Measurements from ENCODE around the gene PLCD4. TPM values are rescaled to one million over a fixed set of nuclear protein-coding genes. Genes with fewer than 3 reads are reported as not detected.
A peak's percentile ranks its signal among the peaks of the same experiment; 100 is the strongest.

PLCD4 gene
- total and polyA plus RNA-seq, 2 donors from 2014 or later: 11.0 to 30.4 TPM

DNA sequence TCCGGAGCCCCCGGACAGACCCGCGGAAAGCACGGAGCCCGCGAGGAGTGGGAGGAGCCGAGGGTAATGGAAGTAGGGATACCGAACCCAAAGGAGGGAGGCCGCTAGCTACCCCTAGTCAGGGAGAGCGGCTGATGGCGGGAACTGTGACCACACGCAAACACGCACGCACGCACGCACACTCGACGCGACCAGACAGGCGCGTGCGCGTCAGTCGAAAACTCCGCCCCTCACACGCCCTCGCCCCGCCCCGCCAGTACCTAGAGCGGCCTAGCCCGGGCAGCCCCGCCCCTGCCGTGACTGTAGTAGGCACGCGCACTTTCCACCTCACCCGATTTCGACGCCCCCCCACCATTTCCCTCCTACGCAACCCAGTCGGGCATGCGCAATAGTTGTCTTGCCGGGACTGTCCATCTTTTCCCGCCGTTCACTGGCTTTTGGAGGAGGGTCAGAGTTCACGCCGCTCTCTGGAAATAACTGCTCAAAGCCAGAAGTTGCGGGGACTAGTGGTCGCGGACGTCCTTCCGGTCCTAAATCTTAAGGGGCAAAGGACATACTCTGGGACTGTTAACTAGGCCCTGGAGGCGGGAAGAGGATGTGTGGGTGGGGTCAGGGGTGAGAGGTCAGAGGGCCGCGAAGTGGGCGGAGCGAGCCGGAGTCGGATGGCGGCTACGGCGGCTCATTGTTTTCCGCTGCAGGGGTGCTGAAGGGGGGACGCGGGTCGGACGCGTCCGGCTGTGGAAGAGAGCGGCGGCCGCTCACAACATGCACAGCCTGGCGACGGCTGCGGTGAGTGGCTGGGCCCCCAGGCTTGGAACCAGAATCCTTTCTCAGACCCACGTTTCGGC lies 39.3 kb upstream of the PLCD4 start, which contains the start of the genes CNOT9 and USP37:
TSS of gene CNOT9 (plus strand) at position 650 of the 848 bp plus-strand sequence. CDS start at position 766, 116 bp downstream.
TSS of gene USP37 (minus strand) at position 162 of the 848 bp plus-strand sequence. CDS start 9,698 bp downstream, outside the sequence.
- TF ChIP-seq, protein P1, sequence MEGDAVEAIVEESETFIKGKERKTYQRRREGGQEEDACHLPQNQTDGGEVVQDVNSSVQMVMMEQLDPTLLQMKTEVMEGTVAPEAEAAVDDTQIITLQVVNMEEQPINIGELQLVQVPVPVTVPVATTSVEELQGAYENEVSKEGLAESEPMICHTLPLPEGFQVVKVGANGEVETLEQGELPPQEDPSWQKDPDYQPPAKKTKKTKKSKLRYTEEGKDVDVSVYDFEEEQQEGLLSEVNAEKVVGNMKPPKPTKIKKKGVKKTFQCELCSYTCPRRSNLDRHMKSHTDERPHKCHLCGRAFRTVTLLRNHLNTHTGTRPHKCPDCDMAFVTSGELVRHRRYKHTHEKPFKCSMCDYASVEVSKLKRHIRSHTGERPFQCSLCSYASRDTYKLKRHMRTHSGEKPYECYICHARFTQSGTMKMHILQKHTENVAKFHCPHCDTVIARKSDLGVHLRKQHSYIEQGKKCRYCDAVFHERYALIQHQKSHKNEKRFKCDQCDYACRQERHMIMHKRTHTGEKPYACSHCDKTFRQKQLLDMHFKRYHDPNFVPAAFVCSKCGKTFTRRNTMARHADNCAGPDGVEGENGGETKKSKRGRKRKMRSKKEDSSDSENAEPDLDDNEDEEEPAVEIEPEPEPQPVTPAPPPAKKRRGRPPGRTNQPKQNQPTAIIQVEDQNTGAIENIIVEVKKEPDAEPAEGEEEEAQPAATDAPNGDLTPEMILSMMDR (IDR thresholded peaks at IDR 0.05; ENCODE audit: borderline replicate concordance, extremely low read depth, insufficient read depth): no peak
- intact Hi-C loops (cut with DNase I): no loop called here
- peak; percentile 99 to 100 (median 100) for DNase-seq

DNA sequence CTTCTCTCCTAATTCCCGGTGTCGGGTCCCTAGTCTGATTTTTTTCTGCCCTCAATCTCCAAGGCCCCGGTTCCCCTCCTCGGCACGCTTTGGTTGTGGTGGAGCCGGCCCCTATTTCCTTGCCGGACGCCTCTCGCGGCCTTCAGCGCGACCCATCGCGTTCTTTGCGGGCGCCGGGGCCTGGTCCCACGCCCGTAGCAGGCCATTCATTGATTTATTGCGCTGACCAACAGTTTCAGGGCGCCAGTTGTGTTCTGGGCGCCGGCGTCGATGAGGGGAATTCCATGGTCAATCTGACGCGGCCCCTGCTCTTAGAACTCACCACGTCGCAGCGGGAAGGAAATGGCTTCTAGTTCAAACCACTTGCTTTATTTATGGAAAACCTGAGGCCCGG lies 38.7 kb upstream of the PLCD4 start:
- H3K9me3 ChIP-seq (ENCODE audit: control insufficient read depth in 2 of 3, insufficient read depth in 1 of 3, low read length in 3 of 3): no peaks in the 10 kb centered on the region
- H3K9ac ChIP-seq (ENCODE audit: low read length in 3 of 3): peak overlapping the region; percentile 75 to 94 (median 79)
- H3K4me1 ChIP-seq (ENCODE audit: control insufficient read depth in 2 of 3, insufficient read depth in 2 of 3, low read depth in 1 of 3, low read length in 3 of 3): peaks cover 7 to 20% (median 14%) of the 10 kb centered on the region in 3 donors
- intact Hi-C loops (cut with DNase I): no loop called here
- H3K36me3 ChIP-seq (ENCODE audit: control insufficient read depth in 2 of 3, insufficient read depth in 3 of 3, low read length in 3 of 3): peaks cover 0 to 3% (median 0%) of the 10 kb centered on the region in 3 donors
- no peaks in the 10 kb centered on the region for H3K27me3 ChIP-seq (ENCODE audit: control insufficient read depth, insufficient read depth, low read length)
- H3K27ac ChIP-seq (ENCODE audit: low read depth in 2 of 2, low read length in 2 of 2): peak overlapping the region; percentile 95 to 97
- TF ChIP-seq, protein P1 (IDR thresholded peaks at IDR 0.05; ENCODE audit: borderline replicate concordance, extremely low read depth, insufficient read depth): no peak
- peak overlapping the region; percentile 79 to 92 (median 83) for H3K4me3 ChIP-seq (ENCODE audit: low read length in 3 of 3)
- DNase-seq: peak in 3 of 5 donors; percentile 66 to 85 (median 79)
- FAIRE-seq: no peak

More for the DNA sequence above, 39.3 kb upstream of the PLCD4 start, which contains the start of the genes CNOT9 and USP37:
- Histone ChIP-seq H3K4me3 (ENCODE audit: low read length in 3 of 3) (peak within 1 kb of the TSS; percentile 79 to 92 (median 83)), H3K9ac (ENCODE audit: low read length in 3 of 3) (peak within 1 kb of the TSS; percentile 75 to 94 (median 79)), H3K27ac (ENCODE audit: low read depth in 2 of 2, low read length in 2 of 2) (peak within 1 kb of the TSS; percentile 95 to 97), H3K27me3 (ENCODE audit: control insufficient read depth, insufficient read depth, low read length) (no peaks in the 10 kb centered on the region), H3K36me3 (ENCODE audit: control insufficient read depth in 2 of 3, insufficient read depth in 3 of 3, low read length in 3 of 3) (peaks cover 0 to 3% (median 0%) of the 10 kb centered on the region in 3 donors), H3K4me1 (ENCODE audit: control insufficient read depth in 2 of 3, insufficient read depth in 2 of 3, low read depth in 1 of 3, low read length in 3 of 3) (peaks cover 7 to 20% (median 14%) of the 10 kb centered on the region in 3 donors), H3K9me3 (ENCODE audit: control insufficient read depth in 2 of 3, insufficient read depth in 1 of 3, low read length in 3 of 3) (no peaks in the 10 kb centered on the region)
- FAIRE-seq: peak; percentile 23

DNA sequence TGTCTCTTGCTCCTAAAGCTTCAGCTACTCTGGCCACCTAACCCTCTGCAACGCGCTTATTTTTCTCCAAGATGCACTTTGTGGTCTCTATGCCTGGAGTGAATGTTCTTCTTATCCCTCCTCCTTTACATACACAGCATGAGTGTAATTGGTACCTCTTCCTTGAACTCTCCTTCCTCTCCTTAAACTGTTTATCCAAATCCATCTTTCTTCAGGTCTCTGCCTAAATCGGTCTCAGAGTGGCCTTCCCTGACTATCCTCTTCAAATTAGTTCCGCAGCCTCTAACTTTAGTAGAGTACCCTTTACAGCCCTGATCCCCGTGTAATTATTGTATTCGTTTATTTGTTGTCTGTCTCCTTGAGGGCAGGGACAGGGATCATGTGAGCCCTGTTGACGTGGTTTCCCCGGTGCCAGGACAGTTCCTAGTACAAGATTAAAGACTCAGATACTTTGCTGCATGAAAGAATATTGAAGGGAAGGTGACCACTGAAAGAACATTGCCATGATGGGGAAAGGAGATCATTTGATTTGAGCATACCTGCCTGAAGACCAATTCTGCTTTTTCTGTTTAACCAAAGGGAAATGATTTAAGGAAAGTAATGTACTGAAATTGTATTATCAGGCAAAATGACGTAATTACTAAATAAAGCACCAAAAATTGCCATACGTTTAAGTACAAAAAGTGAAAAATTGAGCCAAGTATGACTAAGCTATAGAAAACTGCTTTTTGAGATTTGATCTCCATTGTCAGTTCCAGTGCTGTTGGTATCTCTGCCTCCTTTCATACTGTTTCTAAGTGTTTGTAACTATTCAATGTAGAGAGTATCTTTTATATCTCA lies 37.8 kb upstream of the PLCD4 start:
- Histone ChIP-seq H3K27me3 (ENCODE audit: control insufficient read depth, insufficient read depth, low read length) (no peaks in the 10 kb centered on the region), H3K36me3 (ENCODE audit: control insufficient read depth in 2 of 3, insufficient read depth in 3 of 3, low read length in 3 of 3) (peaks cover 0 to 3% (median 3%) of the 10 kb centered on the region in 3 donors), H3K4me3 (ENCODE audit: low read length in 3 of 3) (peak overlapping the region; percentile 79 to 92 (median 83)), H3K4me1 (ENCODE audit: control insufficient read depth in 2 of 3, insufficient read depth in 2 of 3, low read depth in 1 of 3, low read length in 3 of 3) (peaks cover 7 to 20% (median 14%) of the 10 kb centered on the region in 3 donors), H3K27ac (ENCODE audit: low read depth in 2 of 2, low read length in 2 of 2) (peak overlapping the region; percentile 95 to 97), H3K9ac (ENCODE audit: low read length in 3 of 3) (peak overlapping the region; percentile 63 to 94 (median 79)), H3K9me3 (ENCODE audit: control insufficient read depth in 2 of 3, insufficient read depth in 1 of 3, low read length in 3 of 3) (no peaks in the 10 kb centered on the region)
- DNase-seq: peak in 2 of 5 donors; percentile 32 to 42
- FAIRE-seq: no peak
- intact Hi-C loops (cut with DNase I): no loop called here
- TF ChIP-seq, protein P1 (IDR thresholded peaks at IDR 0.05; ENCODE audit: borderline replicate concordance, extremely low read depth, insufficient read depth): no peak
